GM18520 (cell line): ENCODE measurements around the gene GET4.
A peak's percentile ranks its signal among the peaks of the same experiment; 100 is the strongest.

Source experiments
- ATAC-seq: cut with Tn5 transposase; IDR thresholded peaks from one replicate; pipeline ENCODE4 v1.9.1; 2021; ENCODE audit not compliant: unreplicated experiment

GET4 gene

GRCh38 chr7:924541-925231 lies 48.3 kb downstream of the GET4 start:
- ATAC-seq, result peak; percentile 36

- no peak for ATAC-seq
These were observed 49.2 kb downstream of the GET4 start for GRCh38 chr7:925601-926000.

- ATAC-seq, result no peak
These were observed 50.0 kb downstream of the GET4 start for GRCh38 chr7:926061-927030.

GRCh38 chr7:927031-927671 lies 50.8 kb downstream of the GET4 start:
- ATAC-seq, result no peak

- ATAC-seq, result no peak
These were observed 53.0 kb downstream of the GET4 start for GRCh38 chr7:929311-929711.

GRCh38 chr7:930975-931758 lies 54.8 kb downstream of the GET4 start:
- no peak for ATAC-seq

- no peak for ATAC-seq
These were observed 55.7 kb downstream of the GET4 start for GRCh38 chr7:931871-932650.

- no peak for ATAC-seq
These were observed 56.3 kb downstream of the GET4 start for GRCh38 chr7:932651-932975.

GRCh38 chr7:934469-935163 lies 58.3 kb downstream of the GET4 start:
- ATAC-seq, result no peak

- ATAC-seq, result no peak
These were observed 59.0 kb downstream of the GET4 start for GRCh38 chr7:935164-935873.

- ATAC-seq, result no peak
These were observed 59.6 kb downstream of the GET4 start for GRCh38 chr7:935874-936385.

GRCh38 chr7:936386-937054 lies 60.2 kb downstream of the GET4 start:
- peak; percentile 82 for ATAC-seq

- ATAC-seq, result no peak
These were observed 61.6 kb downstream of the GET4 start for GRCh38 chr7:937856-938484.

- no peak for ATAC-seq
These were observed 62.3 kb downstream of the GET4 start for GRCh38 chr7:938546-939185.

- no peak for ATAC-seq
These were observed 63.5 kb downstream of the GET4 start for GRCh38 chr7:939843-940242.

- no peak for ATAC-seq
These were observed 64.5 kb downstream of the GET4 start for GRCh38 chr7:940599-941408.
